HG03520 (cell line): ENCODE measurements around the gene CD86.
A peak's percentile ranks its signal among the peaks of the same experiment; 100 is the strongest.
"Not testable (repeated sequence)": the region's sequence is repeated elsewhere in the genome, so short reads cannot be mapped to it uniquely, and the experiment has no call there.

Source experiments
- ATAC-seq: cut with Tn5 transposase; IDR thresholded peaks from one replicate; pipeline ENCODE4 v1.9.1; 2021; ENCODE audit warnings: mild to moderate bottlenecking, moderate library complexity; ENCODE audit not compliant: unreplicated experiment

CD86 gene

DNA sequence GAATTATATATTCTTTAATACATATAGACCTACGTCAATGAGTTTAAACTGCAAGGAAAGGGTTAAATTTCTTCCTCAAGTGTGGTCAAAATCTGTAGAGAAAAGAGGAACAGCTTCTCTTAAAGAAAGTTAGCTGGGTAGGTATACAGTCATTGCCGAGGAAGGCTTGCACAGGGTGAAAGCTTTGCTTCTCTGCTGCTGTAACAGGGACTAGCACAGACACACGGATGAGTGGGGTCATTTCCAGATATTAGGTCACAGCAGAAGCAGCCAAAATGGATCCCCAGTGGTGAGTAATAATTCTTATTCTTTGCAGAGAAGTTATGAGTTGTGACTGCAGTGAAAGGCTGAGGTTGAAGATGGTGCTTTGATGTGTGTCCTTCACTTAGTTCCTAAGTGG is at the start of gene CD86:
Gene CD86, plus strand, starts transcription at position 148 of the 400 bp plus-strand sequence. Its CDS starts 128 bp downstream, at position 276.
- peak; percentile 92 for ATAC-seq

DNA sequence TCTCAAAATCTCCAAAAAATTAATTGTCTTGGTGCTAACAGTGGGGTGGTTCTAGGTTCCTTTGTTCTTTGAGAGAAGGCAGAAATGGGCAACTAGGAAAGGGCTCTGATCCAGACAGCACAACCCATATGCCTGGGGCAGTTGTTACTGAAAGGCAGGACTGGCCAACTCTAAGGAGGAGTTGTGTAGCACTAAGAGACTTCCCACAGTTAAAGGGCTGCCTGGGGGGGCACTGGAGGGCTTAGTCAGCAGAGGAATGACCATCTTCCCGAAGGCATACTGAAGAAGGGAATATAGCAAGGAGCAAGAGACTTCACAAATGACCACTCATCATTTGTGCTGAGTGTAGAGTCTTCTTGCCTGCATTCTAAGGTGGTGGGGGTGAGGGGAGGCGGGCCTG is 48.9 kb upstream of the CD86 start:
- ATAC-seq, result no peak

- ATAC-seq, result no peak
Observed at GRCh38 chr3:122008166-122008565, 47.0 kb upstream of the CD86 start.

DNA sequence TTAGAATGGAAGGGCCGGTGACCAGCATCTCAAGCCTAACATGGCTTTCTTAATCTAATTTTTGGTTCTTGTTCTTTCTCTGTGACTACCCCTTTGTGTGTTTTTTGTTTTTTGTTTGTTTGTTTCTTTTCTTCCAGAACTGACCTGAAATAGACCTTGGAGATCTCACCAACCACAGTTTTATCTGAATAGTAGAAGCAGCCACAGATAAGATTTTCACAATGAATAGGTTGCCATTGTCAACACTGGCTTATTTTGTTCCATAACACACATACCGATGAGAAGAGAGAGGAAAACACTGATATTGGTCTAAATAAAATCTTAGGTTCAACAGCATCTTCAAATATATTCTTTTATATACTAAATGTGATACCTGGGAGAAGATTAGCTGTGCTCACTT is 44.7 kb upstream of the CD86 start:
- no peak for ATAC-seq

GRCh38 chr3:122011396-122011795 is 43.8 kb upstream of the CD86 start:
- ATAC-seq, result no peak

DNA sequence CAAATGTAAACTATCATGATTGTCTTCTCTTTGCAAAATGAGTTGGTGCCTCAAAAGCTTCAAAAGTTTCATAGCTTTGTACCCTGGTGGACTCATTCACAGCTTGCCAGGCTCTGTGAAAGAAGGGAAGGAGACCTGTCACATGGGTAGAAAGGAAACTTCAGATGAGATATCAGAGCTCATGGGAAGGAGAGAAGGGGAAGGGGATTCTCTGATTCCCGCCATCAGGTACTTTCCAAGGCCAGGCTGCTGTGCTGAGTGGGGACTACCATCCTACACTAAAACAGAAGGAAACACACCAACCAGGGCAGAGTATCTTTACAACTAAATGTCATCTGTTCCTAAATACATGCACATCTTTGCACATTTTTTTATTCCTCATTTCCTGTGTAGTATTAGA is 42.3 kb upstream of the CD86 start:
- ATAC-seq, result no peak

DNA sequence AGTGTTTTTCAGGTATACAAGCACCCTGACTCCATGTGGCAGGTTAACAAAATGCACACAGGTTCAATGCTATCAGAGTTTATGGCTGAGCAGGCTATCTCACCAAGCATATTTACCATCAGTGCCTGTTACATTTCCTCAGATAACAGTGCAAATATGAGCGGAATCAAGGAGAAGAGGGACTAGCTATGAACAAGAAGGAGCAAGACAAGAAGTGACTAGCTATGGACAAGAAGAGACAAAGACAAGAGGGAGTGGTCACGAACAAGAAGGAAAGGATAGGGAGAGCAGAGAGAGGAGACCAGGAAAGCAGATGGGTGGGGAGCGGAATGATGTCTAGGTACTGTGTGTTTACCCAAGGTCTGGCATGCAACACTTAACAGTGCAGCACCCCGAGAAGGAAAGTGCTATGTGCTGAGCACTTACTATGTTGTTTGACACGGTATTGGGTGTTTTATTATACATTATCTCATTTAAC is 41.7 kb upstream of the CD86 start:
- no peak for ATAC-seq

GRCh38 chr3:122014741-122015140 is 40.4 kb upstream of the CD86 start:
- ATAC-seq, result peak; percentile 84

- no peak for ATAC-seq
Observed at GRCh38 chr3:122019493-122019892, 35.7 kb upstream of the CD86 start.

- no peak for ATAC-seq
Observed at GRCh38 chr3:122021037-122021436, 34.1 kb upstream of the CD86 start.

DNA sequence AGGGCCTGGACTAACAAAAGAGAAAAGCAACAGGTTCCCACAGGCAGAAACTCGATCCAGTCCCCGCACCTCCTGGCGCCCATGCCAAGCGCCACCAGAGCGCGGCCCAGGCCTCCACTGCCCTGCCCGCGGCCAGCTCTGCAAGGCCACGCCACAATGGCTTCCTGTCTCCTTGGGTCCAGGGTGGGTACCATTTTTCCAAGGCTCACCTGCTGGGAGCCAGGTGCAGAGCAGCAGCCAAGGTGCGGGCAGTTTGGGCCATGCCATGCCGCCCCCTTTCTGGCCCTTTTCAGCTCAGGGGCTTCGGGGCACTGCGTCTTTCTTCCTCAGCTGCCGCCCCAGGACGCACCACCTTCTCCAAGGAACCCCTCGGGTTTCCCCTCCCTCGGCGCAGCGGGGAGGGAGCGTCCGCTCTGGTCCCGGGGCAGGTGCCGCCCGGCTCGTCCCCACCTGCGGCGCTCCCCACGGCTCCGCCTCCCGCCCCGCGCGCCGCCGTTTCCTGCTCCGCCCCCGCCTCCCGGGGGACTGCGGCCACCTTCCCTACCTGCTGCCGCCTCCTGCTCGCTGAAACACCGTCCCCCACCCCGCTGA is 33.3 kb upstream of the CD86 start, which contains the start of gene ILDR1:
Gene ILDR1, minus strand, starts transcription at position 437 of the 591 bp plus-strand sequence. Its CDS starts 170 bp downstream, at position 267.
- ATAC-seq, result peak; percentile 29

- no peak for ATAC-seq
Observed at GRCh38 chr3:122023335-122023910, 31.7 kb upstream of the CD86 start.

DNA sequence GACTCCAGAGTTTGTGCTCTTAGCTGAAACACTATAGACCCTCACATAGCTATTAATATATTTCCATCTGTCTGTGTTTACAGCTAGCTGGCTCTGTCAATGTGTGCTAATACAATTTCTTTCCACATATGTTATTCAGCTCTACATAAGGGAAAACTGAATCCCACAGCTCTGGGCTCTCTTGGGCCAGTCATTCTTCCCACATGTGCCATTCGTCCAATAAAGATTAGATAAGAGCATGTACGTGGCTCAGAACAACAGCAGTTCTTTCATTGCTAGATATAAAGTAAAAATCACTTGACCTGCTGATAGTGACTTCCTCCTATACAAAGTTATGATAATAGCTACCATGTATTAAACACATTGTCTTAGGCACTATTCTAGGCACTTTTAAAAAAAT is 30.4 kb upstream of the CD86 start:
- ATAC-seq, result no peak

DNA sequence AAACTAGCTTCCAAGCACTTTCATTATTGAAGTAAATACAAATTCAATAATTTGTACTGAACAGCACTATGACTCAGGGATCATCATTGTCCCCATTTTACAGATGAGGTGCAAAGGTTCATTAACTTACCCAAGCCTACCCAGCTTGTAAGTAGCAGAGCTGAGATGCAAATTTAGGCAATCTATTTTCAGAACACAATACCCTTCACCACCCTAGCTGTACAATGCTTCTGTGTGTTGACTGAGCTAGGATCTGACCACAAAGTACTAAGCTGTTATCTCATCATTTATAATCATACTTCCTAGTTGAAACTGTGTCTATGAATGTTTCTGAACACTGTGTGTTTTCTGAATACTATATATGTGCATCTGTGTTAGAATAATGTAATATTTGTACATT is 29.9 kb upstream of the CD86 start:
- ATAC-seq, result peak; percentile 75

- no peak for ATAC-seq
Observed at GRCh38 chr3:122030381-122031122, 24.6 kb upstream of the CD86 start.

DNA sequence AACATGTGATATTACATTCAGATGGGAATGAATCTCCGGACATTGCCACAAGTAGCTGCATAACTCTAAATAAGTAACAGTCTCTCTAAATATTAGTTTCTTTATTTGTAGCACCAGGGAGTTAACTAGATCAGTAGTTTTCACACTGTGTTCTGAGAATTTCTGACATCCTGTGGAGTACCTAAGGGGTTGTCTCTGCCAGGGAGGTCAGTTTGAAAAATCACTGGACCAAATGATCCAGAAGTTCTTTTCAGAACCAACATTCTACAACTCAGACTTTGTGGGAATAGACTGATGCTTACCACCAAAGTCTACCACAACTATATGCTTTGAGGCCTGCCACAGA is 24.1 kb upstream of the CD86 start:
- ATAC-seq, result no peak

DNA sequence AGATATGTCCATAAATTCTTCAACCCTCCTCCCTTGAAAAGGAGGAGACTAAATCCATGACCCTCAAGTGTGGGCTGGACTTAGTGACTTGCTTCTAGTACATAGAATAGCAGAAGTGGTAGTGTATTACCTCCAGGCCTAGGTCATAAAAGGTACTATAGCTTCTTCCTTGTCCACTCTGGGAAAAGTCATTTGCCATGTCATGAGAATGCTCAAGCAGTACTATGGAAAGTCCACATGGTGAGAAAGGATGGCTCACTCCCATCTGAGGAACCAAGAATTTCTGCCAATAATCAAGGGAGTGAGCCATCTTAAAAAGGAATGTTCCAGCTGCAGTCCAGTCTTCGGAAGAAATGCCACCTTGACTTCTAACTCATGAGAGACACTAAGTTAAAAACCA is 22.6 kb upstream of the CD86 start:
- no peak for ATAC-seq

DNA sequence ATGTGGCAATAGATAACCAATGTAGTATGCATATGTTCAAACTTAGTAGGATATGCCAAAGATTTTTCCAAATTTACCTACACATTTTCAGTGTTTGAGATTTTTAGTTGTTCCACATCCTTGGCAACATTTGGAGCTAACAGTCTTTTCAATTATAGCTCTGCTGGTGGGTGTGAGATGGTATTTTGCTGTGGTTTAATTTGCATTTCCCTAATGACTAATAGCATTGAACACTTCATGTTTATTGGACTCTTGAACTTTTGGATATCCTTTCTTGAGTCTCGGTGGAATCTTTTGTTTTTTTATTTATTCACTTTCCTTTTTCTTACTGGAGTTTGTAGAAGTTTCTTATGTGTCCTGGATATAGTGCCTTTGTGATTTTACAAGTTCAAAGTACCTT is 22.1 kb upstream of the CD86 start:
- no peak for ATAC-seq

- not testable (repeated sequence) for ATAC-seq
Observed at GRCh38 chr3:122047296-122047695, 7.9 kb upstream of the CD86 start.

- not testable (repeated sequence) for ATAC-seq
Observed at GRCh38 chr3:122047773-122048172, 7.4 kb upstream of the CD86 start.

DNA sequence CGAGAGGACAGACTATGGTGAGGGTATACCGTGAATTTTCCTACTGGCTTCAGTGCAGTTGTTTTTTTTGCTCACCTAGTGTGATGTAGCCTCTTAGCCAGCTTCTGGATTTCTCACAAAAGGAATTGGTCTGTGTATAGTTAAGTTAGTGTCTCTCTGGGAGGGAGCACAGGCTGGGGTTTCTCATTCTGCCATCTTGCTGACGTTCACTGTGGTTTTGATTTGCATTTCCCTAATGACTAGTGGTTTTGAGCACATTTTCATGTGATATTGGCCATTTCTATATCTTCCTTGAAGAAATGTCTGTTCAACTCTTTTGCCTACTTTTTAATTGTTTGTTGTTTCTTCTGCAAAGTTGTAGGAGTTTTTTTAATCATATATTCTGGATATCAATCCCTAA is 2.2 kb upstream of the CD86 start:
- ATAC-seq, result no peak

DNA sequence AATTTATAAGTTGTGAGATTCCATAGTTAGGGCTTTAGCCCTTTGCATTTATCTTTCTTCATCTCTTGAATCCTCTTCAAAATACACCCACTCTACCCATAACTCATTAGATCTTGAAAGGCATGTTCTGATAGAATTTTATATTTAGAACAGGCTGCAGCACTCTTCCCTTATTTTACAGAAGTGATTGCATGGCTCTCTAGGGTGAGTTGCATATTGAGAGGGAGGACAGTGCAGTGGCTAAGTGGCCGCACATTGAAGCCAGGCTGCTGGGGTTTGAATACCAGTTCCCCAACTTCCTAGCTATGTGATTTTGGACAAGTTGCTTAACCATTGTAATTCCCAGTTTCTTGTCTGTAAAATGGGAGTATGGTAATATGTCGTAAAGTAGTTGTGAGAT is 2.5 kb downstream of the CD86 start:
- ATAC-seq, result no peak
